Neuronal stem cell (in vitro differentiated cells): ENCODE measurements around the gene GRK1.
"Not testable (repeated sequence)": the region's sequence is repeated elsewhere in the genome, so short reads cannot be mapped to it uniquely, and the experiment has no call there.

Experiments used
- DNase-seq: peaks from one replicate; pipeline ENCODE4 v3.0.0-alpha.2; 2013; ENCODE audit warnings: low spot score
- H2AFZ ChIP-seq: one replicate; pipeline ENCODE4 v1.6.1; 2013; ENCODE audit warnings: mild to moderate bottlenecking, low read length, inconsistent platforms
- H2AK5ac ChIP-seq: 2 replicates; pipeline ENCODE4 v1.6.1; 2013; ENCODE audit warnings: low read depth, mild to moderate bottlenecking, inconsistent platforms, low read length, moderate library complexity, mixed read lengths
- H2BK120ac ChIP-seq: 2 replicates; pipeline ENCODE4 v1.6.1; 2013; ENCODE audit warnings: low read depth, mild to moderate bottlenecking, inconsistent platforms, low read length, moderate library complexity, mixed read lengths
- H2BK12ac ChIP-seq: one replicate; pipeline ENCODE4 v1.6.1; 2013; ENCODE audit warnings: low read length, inconsistent platforms
- H2BK15ac ChIP-seq: 2 replicates; pipeline ENCODE4 v1.6.1; 2013; ENCODE audit warnings: mild to moderate bottlenecking, low read length, inconsistent platforms, mixed read lengths
- H2BK5ac ChIP-seq: one replicate; pipeline ENCODE4 v1.6.1; 2013; ENCODE audit warnings: inconsistent platforms, mild to moderate bottlenecking, low read length, moderate library complexity
- H3K14ac ChIP-seq: one replicate; pipeline ENCODE4 v1.6.1; 2013; ENCODE audit warnings: low read length, inconsistent platforms
- H3K18ac ChIP-seq: 2 replicates; pipeline ENCODE4 v1.6.1; 2013; ENCODE audit warnings: low read length, inconsistent platforms
- H3K23ac ChIP-seq: 2 replicates; pipeline ENCODE4 v1.6.1; 2013; ENCODE audit warnings: low read depth, mild to moderate bottlenecking, mixed read lengths, low read length, inconsistent platforms; ENCODE audit not compliant: poor library complexity
- H3K27ac ChIP-seq: replicated peaks from 3 replicates; pipeline ENCODE4 v1.5.1; 2013; ENCODE audit warnings: low read length, inconsistent platforms
- H3K27me3 ChIP-seq, 3 experiments: 2 replicates each; pipeline ENCODE4 v1.6.1; 2013; ENCODE audit warnings: low read length in 3 of 3, mild to moderate bottlenecking in 2 of 3, inconsistent platforms in 1 of 3, low read depth in 1 of 3, mixed read lengths in 1 of 3, moderate library complexity in 1 of 3; ENCODE audit not compliant: control insufficient read depth in 3 of 3, insufficient read depth in 3 of 3
- H3K36me3 ChIP-seq, 2 donors: replicated peaks in 1 of 2; 2 replicates each; pipeline ENCODE4 v1.6.1; 2013; ENCODE audit warnings: low read length in 2 of 2; ENCODE audit not compliant: control insufficient read depth in 2 of 2, insufficient read depth in 2 of 2
- H3K4ac ChIP-seq: 2 replicates; pipeline ENCODE4 v1.6.1; 2013; ENCODE audit warnings: inconsistent platforms, mild to moderate bottlenecking, low read length, moderate library complexity
- H3K4me1 ChIP-seq, 2 donors: 1 replicate in 1 of 2; 2 replicates in 1 of 2; pipeline ENCODE4 v1.6.1; 2013; ENCODE audit warnings: low read length in 2 of 2, low read depth in 1 of 2; ENCODE audit not compliant: control insufficient read depth in 2 of 2, insufficient read depth in 1 of 2
- H3K4me2 ChIP-seq: one replicate; pipeline ENCODE4 v1.6.1; 2013; ENCODE audit warnings: mild to moderate bottlenecking, low read length, inconsistent platforms; ENCODE audit not compliant: insufficient read depth, poor library complexity, severe bottlenecking
- H3K4me3 ChIP-seq, 2 donors: 2 replicates each; pipeline ENCODE4 v1.5.1; 2013; ENCODE audit warnings: low read length in 2 of 2, mild to moderate bottlenecking in 2 of 2, inconsistent platforms in 1 of 2, moderate library complexity in 1 of 2
- H3K79me1 ChIP-seq: one replicate; pipeline ENCODE4 v1.6.1; 2013; ENCODE audit warnings: low read depth, mild to moderate bottlenecking, inconsistent platforms, low read length, moderate library complexity
- H3K9ac ChIP-seq: one replicate; pipeline ENCODE4 v1.6.1; 2013; ENCODE audit warnings: mild to moderate bottlenecking, low read depth, low read length, inconsistent platforms; ENCODE audit not compliant: poor library complexity
- H3K9me3 ChIP-seq, 2 donors: replicated peaks in 1 of 2; 2 replicates each; pipeline versions ENCODE3 to v1.6.1; 2013; ENCODE audit warnings: low read length in 2 of 2, mild to moderate bottlenecking in 2 of 2, inconsistent platforms in 1 of 2, low read depth in 1 of 2, mixed read lengths in 1 of 2, moderate library complexity in 1 of 2; ENCODE audit not compliant: control insufficient read depth in 2 of 2, insufficient read depth in 1 of 2
- H4K8ac ChIP-seq: one replicate; pipeline ENCODE4 v1.6.1; 2013; ENCODE audit warnings: low read depth, mild to moderate bottlenecking, inconsistent platforms, low read length, moderate library complexity
- H4K91ac ChIP-seq: one replicate; pipeline ENCODE4 v1.6.1; 2013; ENCODE audit warnings: low read length, low read depth, mild to moderate bottlenecking, inconsistent platforms; ENCODE audit not compliant: poor library complexity
- WGBS, 2 donors: extraction: QIAGEN DNeasy Blood & Tissue Kit; methylation state at CpG; one replicate each; pipeline ENCODE4 v1.1.7; 2013; ENCODE audit warnings: missing lambda C conversion rate in 2 of 2, mixed read lengths in 1 of 2; ENCODE audit not compliant: insufficient read length in 2 of 2, insufficient replicate concordance in 1 of 2; ENCODE audit errors: extremely low coverage in 2 of 2; 5-methylcytosine and 5-hydroxymethylcytosine counted together

Gene GRK1

GRCh38 chr13:113623491-113624234 is 43.4 kb upstream of the GRK1 start:
- Histone ChIP-seq H2AFZ (no peak overlapping the region), H3K4me2 (no peak overlapping the region), H3K9ac (peak overlapping the region; percentile 60), H3K23ac (peak overlapping the region; percentile 31), H3K79me1 (peaks cover 27% of the 10 kb centered on the region), H3K27ac (no peak overlapping the region), H2BK5ac (no peak overlapping the region), H3K4me3 (peak overlapping the region in 1 of 2 donors; percentile 36), H3K27me3 (no peaks in the 10 kb centered on the region), H2AK5ac (no peak overlapping the region), H2BK120ac (no peak overlapping the region), H3K14ac (no peak overlapping the region), H3K36me3 (peaks cover 30 to 84% of the 10 kb centered on the region in 2 donors), H4K8ac (no peak overlapping the region), H3K4me1 (no peaks in the 10 kb centered on the region), H2BK15ac (no peak overlapping the region), H2BK12ac (no peak overlapping the region), H3K18ac (no peak overlapping the region), H4K91ac (no peak overlapping the region), H3K9me3 (peaks cover 13 to 14% of the 10 kb centered on the region in 2 donors), H3K4ac (no peak overlapping the region)
- no peak for DNase-seq
- WGBS, 2 donors, result no CpG with 5 or more reads among the region's 20 CpGs

GRCh38 chr13:113624235-113624587 is 42.8 kb upstream of the GRK1 start:
- Histone ChIP-seq H3K9me3 (peaks cover 13 to 14% of the 10 kb centered on the region in 2 donors), H2AFZ (no peak overlapping the region), H3K4me2 (no peak overlapping the region), H3K27me3 (no peaks in the 10 kb centered on the region), H2BK5ac (no peak overlapping the region), H4K91ac (no peak overlapping the region), H3K18ac (no peak overlapping the region), H3K4me3 (peak overlapping the region in 1 of 2 donors; percentile 50), H3K4me1 (no peaks in the 10 kb centered on the region), H3K14ac (no peak overlapping the region), H3K4ac (no peak overlapping the region), H3K36me3 (peaks cover 32 to 85% of the 10 kb centered on the region in 2 donors), H2BK15ac (no peak overlapping the region), H4K8ac (no peak overlapping the region), H3K23ac (no peak overlapping the region), H2AK5ac (no peak overlapping the region), H3K79me1 (peaks cover 27% of the 10 kb centered on the region), H2BK12ac (no peak overlapping the region), H2BK120ac (no peak overlapping the region), H3K27ac (no peak overlapping the region), H3K9ac (no peak overlapping the region)
- WGBS, 2 donors, result no CpG with 5 or more reads among the region's 9 CpGs
- DNase-seq, result no peak

GRCh38 chr13:113624640-113625304 is 42.2 kb upstream of the GRK1 start:
- not testable (repeated sequence) for H2BK120ac ChIP-seq, H2AFZ ChIP-seq, H3K4me2 ChIP-seq, H2BK12ac ChIP-seq, H2BK15ac ChIP-seq, H3K23ac ChIP-seq, H4K8ac ChIP-seq, H4K91ac ChIP-seq, DNase-seq, H2BK5ac ChIP-seq, H3K27me3 ChIP-seq, H2AK5ac ChIP-seq, H3K4me1 ChIP-seq, H3K4ac ChIP-seq, H3K4me3 ChIP-seq, H3K27ac ChIP-seq, H3K14ac ChIP-seq, H3K9ac ChIP-seq, H3K18ac ChIP-seq
- no CpG with 5 or more reads among the region's 14 CpGs for WGBS, 2 donors
- peaks cover 13 to 14% of the 10 kb centered on the region in 2 donors for H3K9me3 ChIP-seq
- H3K36me3 ChIP-seq, result peaks cover 35 to 86% of the 10 kb centered on the region in 2 donors
- H3K79me1 ChIP-seq, result peaks cover 28% of the 10 kb centered on the region

- Histone ChIP-seq H2AK5ac (no peak overlapping the region), H2BK5ac (no peak overlapping the region), H3K23ac (no peak overlapping the region), H3K27me3 (no peaks in the 10 kb centered on the region), H3K9ac (no peak overlapping the region), H2BK12ac (no peak overlapping the region), H3K4me2 (no peak overlapping the region), H3K4me3 (no peak overlapping the region), H3K14ac (no peak overlapping the region), H3K9me3 (peaks cover 13 to 14% of the 10 kb centered on the region in 2 donors), H4K8ac (no peak overlapping the region), H3K18ac (no peak overlapping the region), H3K36me3 (peaks cover 38 to 87% of the 10 kb centered on the region in 2 donors), H3K4me1 (peaks cover 0 to 4% of the 10 kb centered on the region in 2 donors), H4K91ac (no peak overlapping the region), H2BK15ac (no peak overlapping the region), H3K79me1 (peaks cover 24% of the 10 kb centered on the region), H2AFZ (no peak overlapping the region), H3K4ac (no peak overlapping the region), H3K27ac (no peak overlapping the region), H2BK120ac (no peak overlapping the region)
- DNase-seq, result no peak
- WGBS, 2 donors, result no CpG with 5 or more reads among the region's 24 CpGs
Measured at GRCh38 chr13:113625965-113626721, 40.9 kb upstream of the GRK1 start.
